HK-2 (cell line): ENCODE data around the gene SLC39A11.

Experiments
- DNase-seq: peaks from one replicate; pipeline ENCODE4 v3.0.0-alpha.2; 2018; ENCODE audit not compliant: unreplicated experiment

SLC39A11 gene

GRCh38 chr17:72977771-72978417 is 114.6 kb downstream of the SLC39A11 start:
- peak; percentile 74 for DNase-seq

GRCh38 chr17:72976971-72977770 is 115.3 kb downstream of the SLC39A11 start:
- DNase-seq: peak; percentile 75

- no peak for DNase-seq
These were observed 117.0 kb downstream of the SLC39A11 start for GRCh38 chr17:72975509-72975908.

- no peak for DNase-seq
These were observed 117.8 kb downstream of the SLC39A11 start for GRCh38 chr17:72974605-72975232.

- no peak for DNase-seq
These were observed 120.1 kb downstream of the SLC39A11 start for GRCh38 chr17:72972263-72972951.

GRCh38 chr17:72971226-72971880 is 121.1 kb downstream of the SLC39A11 start:
- no peak for DNase-seq

GRCh38 chr17:72970797-72971196 is 121.7 kb downstream of the SLC39A11 start:
- no peak for DNase-seq

GRCh38 chr17:72970246-72970645 is 122.2 kb downstream of the SLC39A11 start:
- DNase-seq: no peak

GRCh38 chr17:72969293-72969906 is 123.1 kb downstream of the SLC39A11 start:
- no peak for DNase-seq

- DNase-seq: no peak
These were observed 123.7 kb downstream of the SLC39A11 start for GRCh38 chr17:72968798-72969197.

- DNase-seq: no peak
These were observed 124.4 kb downstream of the SLC39A11 start for GRCh38 chr17:72967977-72968585.

- no peak for DNase-seq
These were observed 125.1 kb downstream of the SLC39A11 start for GRCh38 chr17:72967277-72967970.

- DNase-seq: no peak
These were observed 130.4 kb downstream of the SLC39A11 start for GRCh38 chr17:72962106-72962505.

GRCh38 chr17:72955391-72956140 is 136.9 kb downstream of the SLC39A11 start:
- no peak for DNase-seq

GRCh38 chr17:72954579-72954978 is 137.9 kb downstream of the SLC39A11 start:
- no peak for DNase-seq

- DNase-seq: no peak
These were observed 138.9 kb downstream of the SLC39A11 start for GRCh38 chr17:72953621-72954020.

GRCh38 chr17:72952641-72953315 is 139.7 kb downstream of the SLC39A11 start:
- no peak for DNase-seq

- no peak for DNase-seq
These were observed 140.3 kb downstream of the SLC39A11 start for GRCh38 chr17:72952220-72952619.
